Measurements from ENCODE around the gene CCDC175. TPM values are rescaled to one million over a fixed set of nuclear protein-coding genes. Genes with fewer than 3 reads are reported as not detected.

Gene CCDC175
- total RNA-seq, 4 donors from 2014 or later, result not detected

DNA sequence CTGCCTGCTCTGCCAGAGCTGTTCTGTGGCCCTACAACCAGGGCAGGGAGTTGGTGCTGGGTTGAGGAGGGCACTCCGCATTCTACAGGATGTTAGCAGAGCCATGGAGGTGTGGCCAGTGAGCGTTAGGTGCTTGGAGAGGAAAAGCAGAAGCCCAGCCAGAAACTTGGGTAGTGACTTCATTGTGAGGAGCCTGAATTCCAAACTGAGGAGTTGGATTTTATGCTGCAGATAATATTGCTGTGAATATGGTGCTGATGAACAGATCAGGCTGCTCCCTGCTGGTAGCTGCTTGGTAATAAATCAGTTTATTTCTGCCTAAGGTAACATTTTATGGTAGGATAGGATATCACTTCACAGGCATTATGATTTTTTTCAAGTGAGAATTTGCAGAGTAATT lies 7.1 kb upstream of the CCDC175 start:
- WGBS, result no CpG with 5 or more reads among the region's 2 CpGs
- no peaks in the 10 kb centered on the region for H3K36me3 ChIP-seq
- no peak overlapping the region for H3K27ac ChIP-seq (replicated peaks in 1 of 4)
- no peaks in the 10 kb centered on the region for H3K9me3 ChIP-seq
- no peak overlapping the region for H3K4me3 ChIP-seq
- H3K27me3 ChIP-seq, result no peaks in the 10 kb centered on the region
- no peak for DNase-seq (ENCODE audit: extremely low spot score)
- TF ChIP-seq POLR2AphosphoS5 (IDR thresholded peaks at IDR 0.05), result no peak
- no peak for TF ChIP-seq POLR2A (IDR thresholded peaks at IDR 0.05; ENCODE audit: low read depth)
- H3K4me1 ChIP-seq, result peaks cover 0 to 4% (median 0%) of the 10 kb centered on the region in 4 donors
- intact Hi-C loops (cut with DNase I), result no loop called here

DNA sequence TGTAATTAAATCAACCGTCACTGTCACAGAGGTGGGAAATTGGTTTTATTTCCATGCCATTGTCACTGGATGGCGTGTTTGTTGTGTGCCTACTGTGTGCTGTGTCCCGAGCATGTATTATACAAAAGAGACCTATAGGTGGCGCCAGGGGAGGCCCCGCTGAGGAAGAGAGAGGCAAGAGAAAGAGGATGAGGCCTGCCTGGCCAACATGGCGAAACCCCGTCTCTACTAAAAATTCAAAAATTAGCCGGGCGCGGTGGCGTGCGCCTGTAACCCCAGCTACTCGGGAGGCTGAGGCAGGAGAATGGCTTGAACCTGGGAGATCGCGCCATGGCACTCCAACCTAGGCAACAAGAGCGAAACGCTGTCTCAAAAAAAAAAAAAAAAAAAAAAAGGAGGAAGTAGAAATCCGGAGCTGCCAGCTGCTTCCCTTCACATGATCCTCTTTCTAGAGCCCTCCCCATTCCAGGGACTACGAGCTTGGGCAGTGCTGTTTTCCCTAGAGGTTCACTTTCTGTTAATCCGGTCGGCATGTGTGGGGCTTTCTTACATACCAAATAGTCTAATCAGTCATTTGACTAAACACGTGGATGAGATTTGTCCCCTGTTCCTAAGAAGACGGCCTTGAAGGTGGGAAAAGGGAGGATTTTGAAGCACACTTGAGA lies 6.4 kb upstream of the CCDC175 start:
- Histone ChIP-seq H3K4me3 (no peak overlapping the region), H3K4me1 (peaks cover 0 to 4% (median 0%) of the 10 kb centered on the region in 4 donors), H3K9me3 (no peaks in the 10 kb centered on the region), H3K27me3 (no peaks in the 10 kb centered on the region), H3K27ac (replicated peaks in 1 of 4) (no peak overlapping the region), H3K36me3 (no peaks in the 10 kb centered on the region)
- DNase-seq (ENCODE audit: extremely low spot score), result no peak
- WGBS, result 79% methylated on average over 23 of the region's 23 CpGs
- intact Hi-C loops (cut with DNase I), result no loop called here
- TF ChIP-seq, protein P1, sequence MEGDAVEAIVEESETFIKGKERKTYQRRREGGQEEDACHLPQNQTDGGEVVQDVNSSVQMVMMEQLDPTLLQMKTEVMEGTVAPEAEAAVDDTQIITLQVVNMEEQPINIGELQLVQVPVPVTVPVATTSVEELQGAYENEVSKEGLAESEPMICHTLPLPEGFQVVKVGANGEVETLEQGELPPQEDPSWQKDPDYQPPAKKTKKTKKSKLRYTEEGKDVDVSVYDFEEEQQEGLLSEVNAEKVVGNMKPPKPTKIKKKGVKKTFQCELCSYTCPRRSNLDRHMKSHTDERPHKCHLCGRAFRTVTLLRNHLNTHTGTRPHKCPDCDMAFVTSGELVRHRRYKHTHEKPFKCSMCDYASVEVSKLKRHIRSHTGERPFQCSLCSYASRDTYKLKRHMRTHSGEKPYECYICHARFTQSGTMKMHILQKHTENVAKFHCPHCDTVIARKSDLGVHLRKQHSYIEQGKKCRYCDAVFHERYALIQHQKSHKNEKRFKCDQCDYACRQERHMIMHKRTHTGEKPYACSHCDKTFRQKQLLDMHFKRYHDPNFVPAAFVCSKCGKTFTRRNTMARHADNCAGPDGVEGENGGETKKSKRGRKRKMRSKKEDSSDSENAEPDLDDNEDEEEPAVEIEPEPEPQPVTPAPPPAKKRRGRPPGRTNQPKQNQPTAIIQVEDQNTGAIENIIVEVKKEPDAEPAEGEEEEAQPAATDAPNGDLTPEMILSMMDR (IDR thresholded peaks at IDR 0.05), result no peak
- no peak for TF ChIP-seq EP300 (IDR thresholded peaks at IDR 0.05)
- no peak for TF ChIP-seq POLR2AphosphoS5 (IDR thresholded peaks at IDR 0.05)
- TF ChIP-seq POLR2A (IDR thresholded peaks at IDR 0.05; ENCODE audit: low read depth), result no peak

DNA sequence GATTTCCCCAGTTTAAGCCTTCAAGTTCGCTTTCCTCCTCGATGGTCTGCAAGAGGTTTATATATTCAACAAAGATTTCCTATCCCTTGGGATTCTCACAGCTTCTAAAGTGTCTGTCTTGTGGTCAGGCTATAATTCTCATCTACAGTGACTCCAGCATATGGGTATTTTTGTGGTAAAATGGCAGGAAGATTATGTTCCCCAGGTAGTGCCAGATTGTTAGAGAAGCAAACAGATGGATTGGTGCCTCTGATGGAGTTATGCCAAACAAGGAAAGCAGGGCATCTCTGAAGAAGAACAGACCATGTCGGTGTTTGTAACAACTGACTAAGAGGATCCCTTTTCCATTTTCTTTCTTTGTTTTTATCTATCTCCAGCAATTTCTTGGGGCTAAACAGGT lies 5.5 kb upstream of the CCDC175 start:
- H3K36me3 ChIP-seq, result no peaks in the 10 kb centered on the region
- WGBS, result 91% methylated on average over 3 of the region's 3 CpGs
- no peaks in the 10 kb centered on the region for H3K9me3 ChIP-seq
- intact Hi-C loops (cut with DNase I), result no loop called here
- no peak overlapping the region for H3K4me3 ChIP-seq
- H3K27ac ChIP-seq (replicated peaks in 1 of 4), result no peak overlapping the region
- H3K27me3 ChIP-seq, result no peaks in the 10 kb centered on the region
- no peak for TF ChIP-seq EP300 (IDR thresholded peaks at IDR 0.05)
- TF ChIP-seq POLR2AphosphoS5 (IDR thresholded peaks at IDR 0.05), result no peak
- no peak for TF ChIP-seq POLR2A (IDR thresholded peaks at IDR 0.05; ENCODE audit: low read depth)
- TF ChIP-seq, protein P1 (IDR thresholded peaks at IDR 0.05), result no peak
- H3K4me1 ChIP-seq, result peaks cover 0 to 4% (median 0%) of the 10 kb centered on the region in 4 donors
- no peak for DNase-seq (ENCODE audit: extremely low spot score)

DNA sequence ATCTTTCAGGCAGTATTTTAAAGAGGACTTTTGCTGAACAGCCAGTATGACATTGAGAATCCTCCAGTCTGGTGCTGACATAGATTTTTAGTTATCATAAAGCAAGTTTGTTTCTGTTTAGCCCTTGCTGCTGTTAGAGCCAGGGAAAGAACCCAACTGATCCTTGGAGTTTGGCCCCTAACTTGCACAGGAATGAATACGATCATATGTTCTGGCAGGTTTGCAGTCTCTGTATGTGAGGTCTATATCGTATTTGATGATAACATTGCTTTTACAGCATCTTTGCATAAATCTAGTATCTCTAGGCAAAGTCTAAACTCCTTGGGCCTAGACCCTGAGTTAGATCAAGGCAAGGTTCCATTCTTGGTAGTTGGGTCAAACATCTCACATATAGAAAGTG lies 4.3 kb upstream of the CCDC175 start:
- no peak for DNase-seq (ENCODE audit: extremely low spot score)
- no peak overlapping the region for H3K4me3 ChIP-seq
- H3K9me3 ChIP-seq, result no peaks in the 10 kb centered on the region
- intact Hi-C loops (cut with DNase I), result no loop called here
- H3K27ac ChIP-seq (replicated peaks in 1 of 4), result no peak overlapping the region
- no peaks in the 10 kb centered on the region for H3K27me3 ChIP-seq
- H3K36me3 ChIP-seq, result no peaks in the 10 kb centered on the region
- 89% methylated on average over 2 of the region's 2 CpGs for WGBS
- TF ChIP-seq POLR2A (IDR thresholded peaks at IDR 0.05; ENCODE audit: low read depth), result no peak
- TF ChIP-seq, protein P1 (IDR thresholded peaks at IDR 0.05), result no peak
- TF ChIP-seq POLR2AphosphoS5 (IDR thresholded peaks at IDR 0.05), result no peak
- TF ChIP-seq EP300 (IDR thresholded peaks at IDR 0.05), result no peak
- H3K4me1 ChIP-seq, result peaks cover 0 to 15% (median 8%) of the 10 kb centered on the region in 4 donors

DNA sequence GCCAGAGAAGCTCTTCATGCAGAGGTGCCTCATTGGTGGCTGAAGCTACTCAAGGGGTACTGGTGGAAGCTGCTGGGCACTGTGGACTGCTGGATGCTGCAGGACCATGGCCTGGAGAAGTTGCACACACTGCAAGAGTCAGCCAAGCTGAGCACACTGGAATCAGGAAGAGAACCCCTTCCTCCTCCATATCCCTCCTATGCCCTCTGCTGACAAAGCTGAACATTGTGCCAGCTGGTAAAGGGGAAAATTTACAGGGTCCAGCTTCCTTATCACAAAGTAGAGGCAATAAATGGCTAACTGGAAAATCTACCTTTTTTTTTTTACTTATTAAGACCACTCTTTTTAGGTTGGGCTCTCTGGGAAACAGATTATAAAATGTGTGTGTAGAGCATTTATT lies 6.5 kb downstream of the CCDC175 start:
- intact Hi-C loops (cut with DNase I), result no loop called here
- no peak overlapping the region for H3K27ac ChIP-seq (replicated peaks in 1 of 4)
- H3K4me3 ChIP-seq, result no peak overlapping the region
- no peaks in the 10 kb centered on the region for H3K9me3 ChIP-seq
- TF ChIP-seq EP300 (IDR thresholded peaks at IDR 0.05), result no peak
- TF ChIP-seq POLR2AphosphoS5 (IDR thresholded peaks at IDR 0.05), result no peak
- TF ChIP-seq, protein P1 (IDR thresholded peaks at IDR 0.05), result no peak
- no peak for TF ChIP-seq POLR2A (IDR thresholded peaks at IDR 0.05; ENCODE audit: low read depth)
- DNase-seq (ENCODE audit: extremely low spot score), result no peak
- H3K27me3 ChIP-seq, result peaks cover 0 to 4% (median 0%) of the 10 kb centered on the region in 4 donors
- no peaks in the 10 kb centered on the region for H3K4me1 ChIP-seq
- no peaks in the 10 kb centered on the region for H3K36me3 ChIP-seq

Measured in esophagus muscularis mucosa (tissue), 4 donors.